NCI-H146 treated with DMSO at 0.1 percent for 48 hours (cell line): ENCODE data around the gene HAUS3.

Experiments used
- DNase-seq: peaks from one replicate; lab custom pipeline; 2025; ENCODE audit not compliant: unreplicated experiment; lab: John Stamatoyannopoulos, UW

The HAUS3 gene

DNA sequence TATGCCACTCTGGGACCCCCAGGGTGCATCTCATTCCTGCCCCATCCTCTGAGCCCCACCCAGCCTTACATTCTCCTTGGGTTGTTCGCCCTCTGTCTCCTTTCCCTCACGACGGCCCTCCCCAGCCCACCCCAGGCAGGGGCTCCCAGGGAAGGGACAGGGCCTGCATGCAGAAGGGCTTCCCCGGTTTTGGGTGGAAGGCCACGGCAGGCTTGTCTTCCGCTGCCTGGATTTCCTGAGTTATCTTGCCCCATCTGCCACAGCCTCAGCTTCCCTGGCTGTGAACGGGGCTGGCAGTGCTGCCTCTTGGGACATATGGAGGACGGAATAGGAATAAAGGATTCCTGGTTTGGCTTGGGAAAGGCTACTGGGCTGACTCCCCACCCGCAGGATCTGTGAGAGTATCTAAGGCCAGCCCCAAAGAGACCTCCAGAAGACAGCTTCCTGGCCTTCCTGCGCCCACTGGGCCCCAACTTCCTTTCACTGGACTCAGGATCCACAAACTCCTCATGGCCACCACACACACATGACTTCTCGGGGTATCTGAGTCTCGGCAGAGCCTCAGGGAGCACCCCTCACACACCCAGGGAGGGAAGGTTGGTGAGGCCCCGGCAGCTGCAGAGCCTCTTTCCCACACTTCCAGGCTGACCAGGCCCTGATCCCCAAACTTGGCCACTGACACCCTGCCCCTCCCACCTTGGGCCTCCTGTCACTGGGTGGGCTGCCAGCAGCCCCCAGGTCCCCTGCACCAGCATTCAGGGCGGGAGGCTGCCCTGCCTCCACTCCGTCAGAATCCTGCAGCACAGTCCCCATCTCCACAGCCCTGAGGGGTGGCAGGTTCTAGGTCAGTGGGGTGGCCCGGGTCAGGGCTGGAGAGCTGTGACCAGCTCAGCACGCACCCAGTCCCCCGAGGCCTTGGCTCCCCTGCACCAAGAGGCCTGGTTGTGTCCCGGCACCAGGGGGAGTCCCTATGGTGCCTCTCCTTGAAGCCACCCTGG is 23.5 kb upstream of the HAUS3 start:
- DNase-seq: no peak

DNA sequence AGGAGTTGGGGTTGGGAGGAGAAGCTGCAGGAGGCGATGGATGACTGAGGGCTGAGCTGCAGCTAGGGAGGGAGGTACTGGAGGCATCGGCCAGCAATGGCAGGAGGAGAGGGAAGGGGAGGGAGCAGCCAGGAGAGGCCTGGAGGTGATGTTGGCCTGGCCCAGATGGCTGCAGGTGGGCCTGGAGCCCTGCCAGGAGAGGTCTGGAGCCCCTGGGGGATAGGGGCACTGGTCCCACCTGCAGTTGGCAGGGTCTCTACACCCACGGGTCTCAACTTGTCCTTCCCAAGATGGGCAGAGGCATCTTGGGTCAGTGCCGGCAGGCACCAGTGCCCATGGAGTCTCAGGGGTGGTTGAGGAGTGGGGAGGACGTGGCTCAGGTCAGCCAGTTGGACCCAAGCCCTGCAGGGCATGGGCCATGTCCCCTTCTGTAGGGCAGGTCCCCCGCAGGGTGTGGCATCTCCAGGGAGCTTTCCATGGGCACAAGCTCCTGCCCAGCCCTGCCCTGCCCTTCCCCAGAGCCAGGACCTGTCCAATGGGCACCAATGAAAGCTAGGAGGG is 22.6 kb upstream of the HAUS3 start:
- DNase-seq: no peak

DNA sequence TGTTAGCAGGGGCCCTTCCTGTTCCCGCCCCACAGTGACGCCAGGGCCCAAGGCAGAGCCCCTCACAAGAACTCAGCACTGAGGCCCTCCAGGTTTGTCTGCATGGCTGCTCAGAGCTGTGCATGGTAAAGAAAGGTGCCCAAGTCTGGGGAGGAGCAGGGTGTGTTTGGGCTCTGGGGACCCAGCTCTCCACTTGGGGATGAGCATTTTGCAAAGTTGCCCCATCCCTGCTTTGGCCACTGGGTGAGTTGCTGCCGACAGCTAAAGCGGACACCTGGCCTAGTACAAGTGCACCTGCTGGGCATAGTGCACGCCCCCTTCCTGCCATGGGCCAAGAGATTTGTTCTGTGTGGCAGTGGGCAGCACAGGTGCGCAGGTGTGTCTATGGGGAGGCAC is 22.0 kb upstream of the HAUS3 start:
- peak; percentile 74 for DNase-seq

DNA sequence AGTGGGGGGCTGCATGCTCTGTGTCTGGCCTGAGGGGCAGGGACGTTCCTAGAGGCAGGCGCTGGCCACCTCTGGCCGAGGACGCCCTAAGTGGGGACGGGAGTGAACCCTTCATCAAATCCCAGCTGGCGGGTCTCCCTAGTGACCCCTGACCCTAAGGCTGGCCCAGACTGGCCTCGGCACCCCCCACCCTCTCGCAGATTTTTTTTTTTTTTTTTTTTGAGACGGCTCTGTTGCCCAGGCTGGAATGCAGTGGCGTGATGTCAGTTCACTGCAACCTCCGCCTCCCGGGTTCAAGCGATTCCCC is 21.0 kb upstream of the HAUS3 start:
- DNase-seq: no peak

DNA sequence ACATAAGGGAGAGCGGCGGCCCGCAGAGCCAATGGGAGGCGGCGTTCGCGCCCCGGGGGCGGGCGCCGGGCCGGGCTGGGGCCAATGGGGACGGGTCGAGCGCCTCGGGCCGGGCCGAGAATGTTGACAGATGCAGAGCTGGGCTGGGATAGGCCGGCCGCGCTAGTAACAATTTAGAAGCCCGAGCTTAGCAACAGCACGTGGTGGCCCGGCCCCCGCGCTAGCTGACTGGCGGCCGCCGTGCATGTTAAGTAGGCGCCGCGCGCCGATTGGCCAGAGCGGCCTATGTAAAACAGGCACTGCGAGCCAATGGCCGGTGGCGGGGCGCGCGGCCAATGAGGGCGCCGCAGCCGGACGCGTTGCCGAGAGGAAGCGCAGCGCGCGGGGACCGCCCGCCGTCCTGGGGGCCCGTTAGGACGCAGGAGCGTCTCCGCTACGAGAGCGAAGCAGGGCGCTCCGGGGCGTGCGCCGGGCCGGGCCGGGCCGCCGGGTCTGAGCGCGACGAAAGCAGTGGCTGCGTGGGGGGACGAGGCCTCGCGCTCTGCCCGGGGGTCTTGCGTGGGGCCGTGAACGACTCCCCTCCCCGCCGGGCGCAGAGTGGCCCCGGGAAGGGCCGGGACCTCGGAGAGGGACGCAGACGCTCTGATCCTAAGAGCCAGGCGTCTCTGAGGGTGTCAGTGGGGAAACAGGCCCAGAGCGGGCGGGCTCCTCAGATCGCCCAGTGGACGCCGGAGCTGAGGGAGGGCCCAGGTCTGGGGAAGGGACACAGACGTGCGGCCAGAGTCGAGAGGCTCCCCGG is 20.4 kb upstream of the HAUS3 start:
- DNase-seq: peak; percentile 96

DNA sequence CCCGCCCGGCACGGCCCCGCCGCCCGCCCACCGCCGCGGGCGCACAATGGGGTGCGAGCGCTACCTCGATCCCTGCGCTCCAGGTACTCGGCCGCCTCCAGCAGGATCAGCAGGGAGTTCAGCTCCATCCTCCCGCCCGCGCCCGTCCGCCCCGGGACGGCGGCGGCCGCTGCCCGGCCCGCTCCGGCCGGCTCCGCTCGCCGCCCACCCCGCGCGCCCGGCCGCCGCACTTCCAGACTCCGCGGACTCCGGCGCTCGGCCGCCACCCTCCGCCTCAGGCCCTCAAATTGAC is 19.9 kb upstream of the HAUS3 start, which contains the start of gene MXD4:
Gene MXD4 (minus strand): TSS at position 257 of the 292 bp plus-strand sequence. CDS start 129 bp downstream, at position 128.
- DNase-seq: no peak

DNA sequence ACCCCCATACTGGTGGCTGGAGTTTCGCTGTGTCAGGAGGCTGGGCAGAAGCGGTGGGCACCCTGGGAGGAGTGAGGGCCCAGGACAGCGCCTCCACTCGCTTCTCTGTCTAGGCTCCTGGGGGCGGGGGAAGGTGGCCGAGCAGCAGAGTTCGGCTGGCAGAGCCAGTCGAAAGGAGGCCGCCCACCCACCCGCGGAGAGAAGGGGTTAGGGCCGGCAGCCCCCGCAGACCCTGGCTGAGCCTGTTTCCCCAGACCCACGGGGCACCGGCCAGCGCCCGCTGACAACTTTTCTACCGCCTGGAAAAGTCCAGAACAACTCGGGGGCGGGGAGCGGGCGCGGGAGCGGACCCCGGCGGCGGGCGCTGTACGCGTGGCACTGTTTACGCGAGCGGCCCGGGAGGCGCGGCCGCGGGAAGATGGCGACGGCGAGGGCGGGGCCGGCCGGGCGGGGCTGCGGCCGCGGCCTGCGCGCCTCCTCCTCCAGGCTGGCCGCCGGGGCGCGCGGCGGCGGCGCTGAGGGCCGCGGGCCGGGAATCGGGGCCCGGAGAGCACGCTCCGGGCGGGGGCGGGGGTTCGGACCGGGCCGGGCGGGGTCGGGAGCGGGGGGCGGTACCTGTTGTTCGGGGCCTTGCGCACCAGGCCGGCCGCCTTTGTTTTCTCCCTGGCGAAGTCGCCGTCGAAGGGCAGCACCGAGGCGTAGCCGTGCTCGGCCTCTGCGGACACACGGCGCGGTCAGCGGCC is 19.4 kb upstream of the HAUS3 start:
- no peak for DNase-seq

DNA sequence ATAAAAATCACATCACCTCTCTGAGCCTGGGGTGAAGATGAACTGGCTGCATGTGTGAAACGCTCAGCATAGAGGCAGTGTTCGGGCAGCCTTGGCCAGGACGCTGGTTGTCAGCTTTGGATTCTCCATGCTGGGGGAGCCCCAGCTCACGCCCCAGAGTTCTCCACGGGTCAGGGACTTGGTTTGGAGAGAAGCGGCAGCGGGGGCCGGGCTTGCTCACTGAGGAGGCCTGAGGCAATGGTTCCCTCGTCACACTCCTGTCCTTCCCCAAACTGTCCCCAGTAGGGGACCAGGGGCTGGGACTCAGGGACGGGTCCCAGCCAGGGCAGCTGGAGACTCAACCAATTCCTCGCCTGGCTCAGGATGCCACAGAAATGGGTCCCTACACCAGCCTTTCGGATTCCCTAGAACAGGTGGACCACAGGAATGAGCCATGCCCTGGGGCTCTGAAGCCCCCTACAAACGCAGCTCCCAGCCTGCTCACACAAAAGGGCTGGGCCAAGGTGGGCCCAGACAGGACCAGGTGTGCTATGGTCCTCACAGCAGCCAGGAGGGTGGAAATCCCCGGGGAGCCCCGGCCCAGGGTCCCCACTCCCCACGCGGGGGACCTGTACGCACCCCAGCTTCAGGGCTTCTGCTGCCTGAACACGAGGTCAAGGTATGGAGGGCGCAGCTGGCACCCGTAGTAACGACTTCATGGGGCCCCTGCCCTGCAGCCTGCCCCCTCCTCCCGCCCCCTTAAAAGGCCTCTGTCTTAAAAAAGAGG is 18.6 kb upstream of the HAUS3 start:
- DNase-seq: no peak

DNA sequence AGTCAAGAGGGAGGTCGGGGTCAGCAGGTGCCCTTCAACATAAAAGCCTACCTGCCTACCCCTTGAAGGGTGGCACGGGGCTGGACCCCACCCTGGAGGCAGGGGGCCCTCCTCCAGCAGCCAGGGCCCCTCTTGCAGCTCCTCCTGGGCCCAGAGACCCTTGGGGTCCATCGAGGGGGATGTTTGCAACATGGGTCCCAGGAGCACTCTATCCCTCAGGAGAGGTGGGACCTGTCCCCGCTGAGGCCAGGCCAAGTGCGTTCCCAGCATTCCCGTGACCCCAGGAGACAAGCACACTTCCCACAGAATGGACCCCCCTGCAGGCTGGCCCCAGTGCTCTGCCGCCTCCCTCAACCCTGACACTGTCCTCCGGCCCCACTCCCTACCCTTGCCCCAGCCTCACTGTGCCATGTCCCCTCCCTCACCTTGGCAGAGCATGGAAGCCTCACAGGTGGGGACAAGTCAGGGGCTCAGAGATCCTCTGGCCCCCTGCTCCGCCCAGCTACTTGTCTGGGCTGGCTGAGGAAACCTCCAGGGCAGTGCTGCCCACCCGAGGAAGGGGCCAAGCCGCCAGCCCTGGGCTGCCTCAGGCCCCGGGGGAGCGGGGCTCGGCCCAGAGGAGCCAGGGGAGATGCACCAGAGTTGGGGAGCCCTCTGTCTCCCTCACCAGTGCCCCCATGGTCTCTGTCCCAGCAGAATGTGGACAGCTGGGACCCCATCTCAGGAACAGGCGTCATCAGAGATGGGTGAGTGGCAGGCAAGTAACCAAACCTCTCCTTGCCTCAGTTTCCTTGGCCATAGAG is 17.8 kb upstream of the HAUS3 start:
- DNase-seq: no peak

DNA sequence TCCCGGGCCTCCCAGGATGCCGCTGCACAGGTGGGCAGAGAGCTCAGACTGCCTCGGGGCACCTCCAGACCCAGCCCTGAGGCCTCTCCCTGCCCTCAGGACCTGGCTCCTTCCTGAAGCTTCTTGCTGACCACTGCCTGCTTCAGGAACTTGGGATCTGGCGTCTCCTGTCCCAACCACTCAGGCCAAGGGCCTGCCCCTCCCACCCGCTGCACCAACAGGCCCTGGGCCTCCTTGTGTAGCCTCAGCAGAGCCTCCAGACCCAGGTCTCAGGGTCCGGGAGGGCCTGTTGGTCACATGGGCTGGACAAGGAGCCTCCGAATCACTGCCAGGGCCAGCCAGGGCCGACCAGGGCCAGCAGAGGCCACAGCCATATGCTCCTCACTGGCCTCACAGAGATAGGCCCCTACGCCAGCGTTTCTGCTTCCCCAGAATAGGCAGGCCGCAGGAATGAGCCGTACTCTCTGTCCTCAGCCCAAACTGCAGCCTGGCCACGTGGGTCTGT is 17.2 kb upstream of the HAUS3 start:
- DNase-seq: no peak

DNA sequence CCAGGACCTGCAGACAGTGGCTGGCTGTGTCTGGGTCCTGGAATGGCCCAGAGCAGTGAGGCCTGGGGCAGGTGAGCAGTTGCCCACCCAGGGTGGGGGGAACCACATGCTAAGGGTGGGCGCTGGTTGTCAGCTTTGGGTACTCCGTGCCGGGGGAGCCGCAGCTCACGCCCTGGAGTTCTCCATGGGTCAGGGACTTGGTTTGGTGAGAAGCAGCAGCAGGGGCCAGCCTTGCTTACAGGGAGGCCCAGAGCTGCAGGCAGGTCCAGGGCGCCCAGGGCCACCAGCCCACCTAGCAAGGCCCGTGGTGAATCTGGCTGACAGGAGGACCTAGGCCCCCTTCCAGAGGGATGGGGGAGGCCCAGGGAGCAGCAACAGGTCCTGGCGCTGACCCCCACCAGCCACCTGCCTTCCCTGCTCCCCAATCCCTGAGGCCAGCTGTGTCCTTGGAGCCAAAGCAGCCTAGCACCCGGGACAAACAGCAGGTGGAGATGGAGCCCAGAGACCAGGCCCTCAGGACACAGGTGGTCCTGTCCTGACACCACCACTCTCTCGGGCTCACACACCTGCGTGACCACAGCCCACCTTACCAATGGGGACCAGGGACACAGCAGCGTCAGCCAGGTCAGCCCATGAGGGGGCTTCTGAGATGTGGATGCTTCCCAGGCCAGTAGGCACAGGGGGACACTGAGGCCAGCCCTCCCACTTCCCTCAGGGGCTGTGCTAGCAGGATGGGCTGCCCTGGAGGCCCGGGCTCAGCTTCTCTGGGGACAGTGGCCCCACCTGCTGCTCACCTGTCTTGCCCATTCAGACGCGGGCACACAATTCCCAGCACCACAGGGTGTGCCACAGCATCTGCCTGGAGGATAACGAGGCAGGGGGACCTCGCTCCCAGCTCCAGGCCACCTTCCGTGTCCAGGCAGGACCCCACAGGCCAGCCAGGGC is 16.4 kb upstream of the HAUS3 start:
- DNase-seq: no peak

DNA sequence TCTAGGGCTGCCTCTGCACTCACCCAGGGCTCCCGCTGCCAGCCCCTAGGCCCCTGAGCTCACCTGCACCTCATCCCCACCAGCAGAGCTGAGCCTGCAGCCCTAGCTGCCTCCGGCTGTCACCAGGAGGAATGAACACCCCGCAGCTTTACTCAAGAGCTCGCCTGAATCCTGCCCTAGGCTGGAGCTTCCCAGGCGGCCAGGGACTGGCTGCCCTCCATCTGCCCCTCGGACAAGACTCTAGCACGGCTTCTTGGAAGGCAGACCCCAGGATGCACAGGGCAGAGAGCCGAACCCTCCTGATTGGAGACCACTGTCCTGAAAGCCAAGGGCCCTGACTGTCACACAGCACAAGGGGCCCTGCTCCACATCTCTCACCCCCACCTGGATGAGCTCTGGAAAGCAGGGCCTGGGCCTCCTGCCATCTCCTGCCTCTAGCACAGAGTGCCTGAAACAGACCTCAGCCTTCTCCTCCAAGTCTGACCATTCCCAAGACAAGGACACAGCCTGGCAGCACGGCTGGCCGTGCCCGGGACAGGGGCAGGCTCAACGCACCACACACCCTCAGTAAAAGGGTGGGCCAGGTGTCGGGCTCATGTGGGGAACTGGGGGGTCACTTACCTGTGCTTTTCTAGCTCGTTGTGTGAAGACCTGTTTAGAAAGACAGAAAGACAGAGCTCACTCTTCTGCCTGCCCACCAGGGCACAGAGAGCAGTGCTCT is 15.6 kb upstream of the HAUS3 start:
- no peak for DNase-seq

DNA sequence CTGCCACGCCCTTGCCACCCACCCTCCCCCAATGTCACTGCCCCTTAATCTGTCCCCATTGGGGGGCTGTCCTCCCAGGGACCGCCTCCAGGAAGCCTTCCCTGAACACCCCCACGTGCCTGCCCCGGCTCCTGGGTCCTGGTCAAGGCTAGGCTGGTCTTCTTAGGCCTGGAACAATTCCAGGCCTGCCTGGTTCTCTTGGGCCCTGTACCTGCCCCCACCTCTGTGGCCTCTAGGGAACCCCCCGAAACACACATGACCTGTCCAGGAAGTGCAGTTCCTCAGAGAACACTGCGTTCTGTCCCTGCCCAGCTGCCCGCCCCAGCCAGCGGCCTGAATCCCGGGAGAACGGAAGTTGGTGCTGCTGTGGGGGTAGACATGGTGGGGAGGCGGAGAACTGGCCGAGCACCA is 14.9 kb upstream of the HAUS3 start:
- no peak for DNase-seq

DNA sequence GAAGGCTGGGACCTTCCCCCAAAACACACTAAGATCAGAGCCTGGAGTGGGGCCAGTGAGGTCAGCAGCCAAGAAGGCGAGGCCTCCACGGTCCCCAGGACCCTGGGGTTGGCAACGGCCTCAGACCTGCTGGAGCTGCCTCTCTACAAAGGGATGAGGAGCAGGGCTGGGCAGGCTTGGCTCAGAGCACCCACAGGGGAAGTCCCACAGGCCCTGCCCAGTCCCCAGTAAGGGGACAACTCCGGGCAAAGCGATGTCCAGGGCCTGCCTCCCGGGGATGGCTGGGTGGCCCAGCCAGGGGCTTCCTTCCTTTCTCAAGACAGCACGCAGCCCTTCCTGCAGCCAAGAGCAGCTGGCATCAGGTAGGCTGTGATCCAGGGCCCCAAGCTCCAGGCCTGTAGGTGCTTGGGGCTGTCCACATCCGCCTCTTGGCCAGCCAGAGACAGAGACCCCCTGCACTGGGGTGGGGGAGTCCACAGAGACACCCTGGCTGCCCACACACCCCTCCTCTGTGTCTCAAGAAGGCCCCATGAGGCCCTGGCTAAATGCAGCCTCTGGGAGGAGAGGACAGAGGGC is 14.3 kb upstream of the HAUS3 start:
- DNase-seq: no peak

DNA sequence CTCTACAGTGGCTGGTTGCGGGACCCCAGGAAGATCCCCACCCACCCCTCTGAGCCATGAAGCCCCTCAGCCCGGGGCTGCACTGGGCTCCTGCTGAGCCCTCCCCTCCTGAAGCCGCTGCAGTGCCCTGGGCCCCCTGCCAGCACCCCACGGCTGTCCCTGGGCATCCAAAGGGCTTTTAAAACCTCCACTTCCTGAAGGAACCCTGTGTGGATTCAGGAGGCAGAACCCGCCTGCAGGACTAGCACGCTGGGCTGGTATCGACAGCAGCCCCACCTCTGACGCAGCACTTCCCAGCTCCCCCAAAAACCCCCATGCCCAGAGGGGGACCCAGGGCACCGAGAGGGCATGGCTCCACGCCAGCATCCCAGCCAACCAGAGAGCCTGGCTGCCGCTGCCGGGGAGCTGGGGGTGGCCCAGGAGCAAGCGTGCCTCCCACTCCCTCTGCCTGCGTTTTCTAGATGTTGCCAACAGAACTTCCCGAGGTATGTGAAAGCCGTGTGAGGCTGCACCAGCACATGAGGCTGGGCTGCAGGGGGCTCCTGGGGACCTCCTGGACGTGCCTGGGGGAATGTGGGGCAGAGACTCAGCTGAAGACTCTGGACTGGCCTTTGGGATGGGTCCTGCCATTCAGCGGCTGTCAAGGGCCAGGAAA is 13.7 kb upstream of the HAUS3 start:
- no peak for DNase-seq

DNA sequence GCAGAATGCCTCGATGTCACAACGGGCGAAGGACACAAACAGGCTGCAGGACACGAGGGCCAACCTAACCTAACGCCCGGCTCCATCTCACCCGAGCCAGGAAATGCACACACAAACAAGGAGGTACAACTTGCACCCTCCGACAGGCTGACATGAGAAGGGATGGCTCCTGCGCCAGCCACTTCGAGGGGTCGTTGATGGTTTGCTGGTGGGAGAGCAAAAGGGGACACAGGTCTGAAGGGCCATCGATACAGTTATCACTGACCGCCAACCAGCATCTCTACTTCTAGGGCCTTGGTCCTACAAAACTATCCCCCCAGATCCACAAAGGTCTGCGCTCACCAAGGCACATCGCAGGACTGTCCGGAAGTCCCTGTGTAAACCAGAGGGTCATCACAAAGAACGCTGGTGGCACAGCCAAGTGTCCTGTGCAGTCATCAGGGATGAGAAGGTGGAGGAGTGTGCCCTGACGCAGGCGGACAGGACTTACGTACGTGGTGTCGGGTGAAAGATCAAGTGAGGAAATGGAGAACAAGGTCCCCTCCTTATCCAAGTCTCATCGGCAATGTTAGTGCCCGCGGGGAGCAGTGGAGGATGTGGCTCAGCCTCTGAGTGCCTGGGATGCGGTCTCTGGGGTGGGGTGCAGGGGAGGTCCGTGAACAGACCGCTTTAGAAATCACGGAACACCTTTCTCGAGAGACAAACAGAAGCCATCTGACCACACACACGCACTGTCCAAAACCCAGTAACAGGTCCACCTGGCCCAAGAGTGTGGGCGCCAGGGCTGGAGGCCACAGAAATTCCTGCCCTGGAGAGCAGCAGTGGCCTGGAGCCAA is 13.0 kb upstream of the HAUS3 start:
- no peak for DNase-seq
